Mucosa of rectum (tissue), 2 donors: ENCODE measurements around the gene SH3BP4.

Source experiments
- H3K27ac ChIP-seq, 2 donors: one replicate each; pipeline ENCODE4 v1.7.0; 2013; ENCODE audit warnings: inconsistent platforms in 2 of 2, low read depth in 2 of 2, low read length in 2 of 2
- H3K27me3 ChIP-seq, 2 donors: one replicate each; pipeline ENCODE4 v1.7.0; 2013; ENCODE audit warnings: low read length in 2 of 2; ENCODE audit not compliant: control insufficient read depth in 2 of 2, insufficient read depth in 2 of 2
- H3K36me3 ChIP-seq, 2 donors: one replicate each; pipeline ENCODE4 v1.7.0; 2013; ENCODE audit warnings: low read length in 2 of 2; ENCODE audit not compliant: control insufficient read depth in 2 of 2, insufficient read depth in 2 of 2
- H3K4me1 ChIP-seq, 2 donors: one replicate each; pipeline ENCODE4 v1.7.0; 2013; ENCODE audit warnings: low read length in 2 of 2, mild to moderate bottlenecking in 1 of 2; ENCODE audit not compliant: control insufficient read depth in 2 of 2, insufficient read depth in 2 of 2
- H3K4me3 ChIP-seq, 2 donors: one replicate each; pipeline ENCODE4 v1.7.0; 2013; ENCODE audit warnings: low read length in 2 of 2
- H3K9ac ChIP-seq, 2 donors: one replicate each; pipeline ENCODE4 v1.7.0; 2013; ENCODE audit warnings: low read length in 2 of 2, low read depth in 1 of 2, mild to moderate bottlenecking in 1 of 2
- H3K9me3 ChIP-seq, 2 donors: one replicate each; pipeline ENCODE4 v1.7.0; 2013; ENCODE audit warnings: low read length in 2 of 2; ENCODE audit not compliant: control insufficient read depth in 2 of 2
- donor health status: healthy.
- donor health status: Normal muscosa, but diverticular disease.

The SH3BP4 gene

GRCh38 chr2:235005023-235005422, 53.2 kb downstream of the SH3BP4 start:
- Histone ChIP-seq H3K36me3 (no peaks in the 10 kb centered on the region), H3K4me1 (peaks cover 45 to 79% of the 10 kb centered on the region in 2 donors), H3K27me3 (no peaks in the 10 kb centered on the region), H3K9ac (peak overlapping the region in 1 of 2 donors; percentile 30), H3K9me3 (no peaks in the 10 kb centered on the region), H3K4me3 (no peak overlapping the region), H3K27ac (peak overlapping the region in 1 of 2 donors; percentile 29)

GRCh38 chr2:235005603-235006259, 53.9 kb downstream of the SH3BP4 start:
- Histone ChIP-seq H3K4me1 (peaks cover 41 to 79% of the 10 kb centered on the region in 2 donors), H3K27me3 (no peaks in the 10 kb centered on the region)

GRCh38 chr2:235006461-235006860, 54.6 kb downstream of the SH3BP4 start:
- peaks cover 37 to 74% of the 10 kb centered on the region in 2 donors for H3K4me1 ChIP-seq
- no peak overlapping the region for H3K4me3 ChIP-seq
- H3K9ac ChIP-seq: no peak overlapping the region
- H3K9me3 ChIP-seq: no peaks in the 10 kb centered on the region
- no peaks in the 10 kb centered on the region for H3K36me3 ChIP-seq
- H3K27me3 ChIP-seq: no peaks in the 10 kb centered on the region
- H3K27ac ChIP-seq: no peak overlapping the region

More at GRCh38 chr2:235005603-235006259, 53.9 kb downstream of the SH3BP4 start:
- H3K36me3 ChIP-seq: no peaks in the 10 kb centered on the region
- peak overlapping the region in 1 of 2 donors; percentile 29 for H3K27ac ChIP-seq
- no peaks in the 10 kb centered on the region for H3K9me3 ChIP-seq
- H3K4me3 ChIP-seq: peak overlapping the region in 1 of 2 donors; percentile 3
- H3K9ac ChIP-seq: peak overlapping the region; percentile 6 to 30

- peaks cover 37 to 69% of the 10 kb centered on the region in 2 donors for H3K4me1 ChIP-seq
- H3K4me3 ChIP-seq: no peak overlapping the region
- no peak overlapping the region for H3K9ac ChIP-seq
- H3K36me3 ChIP-seq: no peaks in the 10 kb centered on the region
- H3K9me3 ChIP-seq: no peaks in the 10 kb centered on the region
- no peak overlapping the region for H3K27ac ChIP-seq
- no peaks in the 10 kb centered on the region for H3K27me3 ChIP-seq
Observed at GRCh38 chr2:235006986-235007385, 55.2 kb downstream of the SH3BP4 start.

- Histone ChIP-seq H3K9me3 (no peaks in the 10 kb centered on the region), H3K27ac (peak overlapping the region; percentile 70 to 71), H3K4me1 (peaks cover 37 to 61% of the 10 kb centered on the region in 2 donors)
Observed at GRCh38 chr2:235007664-235008457, 56.0 kb downstream of the SH3BP4 start.

GRCh38 chr2:235008584-235009044, 56.8 kb downstream of the SH3BP4 start:
- no peaks in the 10 kb centered on the region for H3K27me3 ChIP-seq
- no peak overlapping the region for H3K4me3 ChIP-seq
- H3K9ac ChIP-seq: peak overlapping the region in 1 of 2 donors; percentile 26
- H3K27ac ChIP-seq: peak overlapping the region; percentile 70 to 71
- H3K9me3 ChIP-seq: no peaks in the 10 kb centered on the region
- peaks cover 37 to 61% of the 10 kb centered on the region in 2 donors for H3K4me1 ChIP-seq
- peaks cover 0 to 2% of the 10 kb centered on the region in 2 donors for H3K36me3 ChIP-seq

More at GRCh38 chr2:235007664-235008457, 56.0 kb downstream of the SH3BP4 start:
- H3K36me3 ChIP-seq: peaks cover 0 to 2% of the 10 kb centered on the region in 2 donors
- H3K27me3 ChIP-seq: no peaks in the 10 kb centered on the region
- H3K9ac ChIP-seq: peak overlapping the region in 1 of 2 donors; percentile 33
- no peak overlapping the region for H3K4me3 ChIP-seq

GRCh38 chr2:235009081-235009480, 57.3 kb downstream of the SH3BP4 start:
- Histone ChIP-seq H3K9ac (peak overlapping the region in 1 of 2 donors; percentile 26), H3K36me3 (peaks cover 0 to 2% of the 10 kb centered on the region in 2 donors), H3K27me3 (no peaks in the 10 kb centered on the region), H3K4me1 (peaks cover 37 to 61% of the 10 kb centered on the region in 2 donors), H3K4me3 (no peak overlapping the region), H3K27ac (peak overlapping the region; percentile 40 to 71), H3K9me3 (no peaks in the 10 kb centered on the region)

- H3K27ac ChIP-seq: peak overlapping the region; percentile 40 to 71
- no peaks in the 10 kb centered on the region for H3K27me3 ChIP-seq
- no peak overlapping the region for H3K9ac ChIP-seq
- H3K4me3 ChIP-seq: no peak overlapping the region
- peaks cover 0 to 6% of the 10 kb centered on the region in 2 donors for H3K36me3 ChIP-seq
- peaks cover 0 to 3% of the 10 kb centered on the region in 2 donors for H3K9me3 ChIP-seq
- peaks cover 34 to 56% of the 10 kb centered on the region in 2 donors for H3K4me1 ChIP-seq
Observed at GRCh38 chr2:235010117-235010714, 58.4 kb downstream of the SH3BP4 start.

- H3K36me3 ChIP-seq: peaks cover 0 to 6% of the 10 kb centered on the region in 2 donors
- no peaks in the 10 kb centered on the region for H3K27me3 ChIP-seq
- peaks cover 0 to 4% of the 10 kb centered on the region in 2 donors for H3K9me3 ChIP-seq
- peaks cover 26 to 42% of the 10 kb centered on the region in 2 donors for H3K4me1 ChIP-seq
- H3K9ac ChIP-seq: no peak overlapping the region
- no peak overlapping the region for H3K27ac ChIP-seq
- H3K4me3 ChIP-seq: no peak overlapping the region
Observed at GRCh38 chr2:235011607-235011928, 59.8 kb downstream of the SH3BP4 start.
